Measurements from ENCODE around the gene ATP8B2. TPM values are rescaled to one million over a fixed set of nuclear protein-coding genes. Genes with fewer than 3 reads are reported as not detected.

ATP8B2 gene
- total and polyA plus RNA-seq, 4 donors = 10.3 to 45.1 (median 32.6) TPM

GRCh38 chr1:154398141-154398540 lies 72.8 kb downstream of the ATP8B2 start:
- Histone ChIP-seq H3K27ac (ENCODE audit: low read depth in 1 of 2, low read length in 1 of 2) (no peak overlapping the region), H3K9me3 (ENCODE audit: control insufficient read depth in 4 of 4, insufficient read depth in 3 of 4, low read length in 3 of 4) (no peaks in the 10 kb centered on the region), H3K4me1 (ENCODE audit: control insufficient read depth in 5 of 5, insufficient read depth in 5 of 5, low read length in 5 of 5) (no peaks in the 10 kb centered on the region), H3K36me3 (ENCODE audit: control insufficient read depth in 4 of 4, insufficient read depth in 4 of 4, low read length in 4 of 4) (no peaks in the 10 kb centered on the region), H3K9ac (ENCODE audit: insufficient read depth in 1 of 2, low read length in 2 of 2) (no peak overlapping the region), H3K4me3 (no peak overlapping the region), H3K27me3 (ENCODE audit: control insufficient read depth in 3 of 3, insufficient read depth in 3 of 3, low read length in 2 of 3) (no peaks in the 10 kb centered on the region)
- TF ChIP-seq CTCF (IDR thresholded peaks at IDR 0.05; ENCODE audit: control extremely low read depth, extremely low read depth) = no peak
- no peak for ATAC-seq (ENCODE audit: insufficient read depth, low FRiP score)
- WGBS, 2 donors = 46 to 66% methylated on average over 4 of the region's 4 CpGs
- DNase-seq = no peak

- Histone ChIP-seq H3K9me3 (ENCODE audit: control insufficient read depth in 4 of 4, insufficient read depth in 3 of 4, low read length in 3 of 4) (no peaks in the 10 kb centered on the region), H3K36me3 (ENCODE audit: control insufficient read depth in 4 of 4, insufficient read depth in 4 of 4, low read length in 4 of 4) (no peaks in the 10 kb centered on the region), H3K9ac (ENCODE audit: insufficient read depth in 1 of 2, low read length in 2 of 2) (no peak overlapping the region), H3K27me3 (ENCODE audit: control insufficient read depth in 3 of 3, insufficient read depth in 3 of 3, low read length in 2 of 3) (peaks cover 0 to 2% (median 0%) of the 10 kb centered on the region in 3 donors), H3K27ac (ENCODE audit: low read depth in 1 of 2, low read length in 1 of 2) (no peak overlapping the region), H3K4me1 (ENCODE audit: control insufficient read depth in 5 of 5, insufficient read depth in 5 of 5, low read length in 5 of 5) (no peaks in the 10 kb centered on the region), H3K4me3 (no peak overlapping the region)
- TF ChIP-seq CTCF (IDR thresholded peaks at IDR 0.05; ENCODE audit: control extremely low read depth, extremely low read depth) = no peak
- WGBS, 2 donors = 89 to 91% methylated on average over 4 of the region's 4 CpGs
- ATAC-seq (ENCODE audit: insufficient read depth, low FRiP score) (no peak), DNase-seq (no peak)
These were observed 73.4 kb downstream of the ATP8B2 start for GRCh38 chr1:154398678-154399077.

GRCh38 chr1:154400381-154400801 lies 75.1 kb downstream of the ATP8B2 start:
- Histone ChIP-seq H3K36me3 (ENCODE audit: control insufficient read depth in 4 of 4, insufficient read depth in 4 of 4, low read length in 4 of 4) (no peaks in the 10 kb centered on the region), H3K27me3 (ENCODE audit: control insufficient read depth in 3 of 3, insufficient read depth in 3 of 3, low read length in 2 of 3) (peaks cover 0 to 9% (median 7%) of the 10 kb centered on the region in 3 donors), H3K4me1 (ENCODE audit: control insufficient read depth in 5 of 5, insufficient read depth in 5 of 5, low read length in 5 of 5) (peaks cover 0 to 7% (median 4%) of the 10 kb centered on the region in 5 donors), H3K4me3 (no peak overlapping the region), H3K9me3 (ENCODE audit: control insufficient read depth in 4 of 4, insufficient read depth in 3 of 4, low read length in 3 of 4) (no peaks in the 10 kb centered on the region), H3K27ac (ENCODE audit: low read depth in 1 of 2, low read length in 1 of 2) (no peak overlapping the region), H3K9ac (ENCODE audit: insufficient read depth in 1 of 2, low read length in 2 of 2) (no peak overlapping the region)
- WGBS, 2 donors = 33 to 51% methylated on average over 4 of the region's 4 CpGs
- DNase-seq (no peak), ATAC-seq (ENCODE audit: insufficient read depth, low FRiP score) (no peak)
- no peak for TF ChIP-seq CTCF (IDR thresholded peaks at IDR 0.05; ENCODE audit: control extremely low read depth, extremely low read depth)

Small RNA genes lying within 50 kb of the gene (small RNA-seq; reads per million reads assigned to genes)
- gene RF00273 (ENCODE audit: low replicate concordance) (not detected), gene RNU6-121P (ENCODE audit: low replicate concordance) (not detected), gene RNU6-239P (ENCODE audit: low replicate concordance) (not detected), gene RNU7-57P (ENCODE audit: low replicate concordance) (not detected)

Other genes with a start within 250 kb of the ATP8B2 start
- gene NUP210L, start 170.5 kb upstream of the ATP8B2 start, total RNA-seq = under 1 TPM; 0.09 to 0.26 TPM
- under 1 TPM; 0.03 to 0.08 TPM for gene NUP210L, start 170.5 kb upstream of the ATP8B2 start, polyA plus RNA-seq
- gene TPM3, start 133.4 kb upstream of the ATP8B2 start, total RNA-seq = 100 to 1,000 TPM; 164 to 433 TPM
- gene TPM3, start 133.4 kb upstream of the ATP8B2 start, polyA plus RNA-seq = 100 to 1,000 TPM; 178 to 482 TPM
- gene CFAP141, start 119.2 kb upstream of the ATP8B2 start, total RNA-seq = 1 to 10 TPM; 3.2 to 5.4 TPM
- gene CFAP141, start 119.2 kb upstream of the ATP8B2 start, polyA plus RNA-seq = 1 to 10 TPM; 3.7 to 8.4 TPM
- gene UBAP2L, start 104.6 kb upstream of the ATP8B2 start, total RNA-seq = 100 to 1,000 TPM; 126 to 147 TPM
- gene UBAP2L, start 104.6 kb upstream of the ATP8B2 start, polyA plus RNA-seq = 10 to 100 TPM; 67.3 to 84.2 TPM
- gene HAX1, start 52.9 kb upstream of the ATP8B2 start, total RNA-seq = 10 to 100 TPM; 42.7 to 86.8 TPM
- gene HAX1, start 52.9 kb upstream of the ATP8B2 start, polyA plus RNA-seq = 100 to 1,000 TPM in 1 of 2 donors, 10 to 100 TPM in 1; 92.2 to 168 TPM
- under 1 TPM; 0.31 to 0.64 TPM for gene AQP10, start 4.4 kb upstream of the ATP8B2 start, total RNA-seq
- gene AQP10, start 4.4 kb upstream of the ATP8B2 start, polyA plus RNA-seq = 1 to 10 TPM in 1 of 2 donors, under 1 TPM in 1; 0.28 to 1.4 TPM
- gene IL6R, start 79.8 kb downstream of the ATP8B2 start, total RNA-seq = 10 to 100 TPM; 33.2 to 79.7 TPM
- 10 to 100 TPM; 12.3 to 30.8 TPM for gene IL6R, start 79.8 kb downstream of the ATP8B2 start, polyA plus RNA-seq
- 1 to 10 TPM; 1.9 to 8.5 TPM for gene TDRD10, start 176.7 kb downstream of the ATP8B2 start, total RNA-seq
- 10 to 100 TPM in 1 of 2 donors, 1 to 10 TPM in 1; 6.1 to 12.6 TPM for gene TDRD10, start 176.7 kb downstream of the ATP8B2 start, polyA plus RNA-seq
- 10 to 100 TPM; 25.3 to 33.5 TPM for gene SHE, start 176.9 kb downstream of the ATP8B2 start, total RNA-seq
- 10 to 100 TPM; 15.1 to 16.8 TPM for gene SHE, start 176.9 kb downstream of the ATP8B2 start, polyA plus RNA-seq
- 10 to 100 TPM; 38.6 to 87.3 TPM for gene UBE2Q1, start 233.1 kb downstream of the ATP8B2 start, total RNA-seq
- 10 to 100 TPM; 34.3 to 47.9 TPM for gene UBE2Q1, start 233.1 kb downstream of the ATP8B2 start, polyA plus RNA-seq
- gene CHRNB2, start 242.3 kb downstream of the ATP8B2 start, total RNA-seq = under 1 TPM; 0.09 to 0.21 TPM
- under 1 TPM; 0.06 to 0.07 TPM for gene CHRNB2, start 242.3 kb downstream of the ATP8B2 start, polyA plus RNA-seq